ENCODE data around the gene REG4. TPM values are rescaled to one million over a fixed set of nuclear protein-coding genes. Genes with fewer than 3 reads are reported as not detected.
A peak's percentile ranks its signal among the peaks of the same experiment; 100 is the strongest.

Gene REG4
- total and polyA plus RNA-seq, 2 donors (not counting 1 experiment from before 2014, with no cell fraction given), result not detected

GRCh38 chr1:119811985-119812557 lies 811 bp upstream of the REG4 start:
- intact Hi-C loops (cut with micrococcal nuclease), result no loop called here
- TF ChIP-seq CTCF (IDR thresholded peaks at IDR 0.05) (no peak), EZH2 (IDR thresholded peaks at IDR 0.05; ENCODE audit: borderline replicate concordance, insufficient read depth, low read depth, low read length, poor library complexity, severe bottlenecking) (no peak)
- POLR2A ChIA-PET, result no interaction called here
- no peak for DNase-seq
- Mint-ChIP-seq H3K27me3 (peaks cover 13% of the 10 kb centered on the region), H3K9me3 (ENCODE audit: insufficient read depth) (no peaks in the 10 kb centered on the region), H3K4me3 (no peak overlapping the region), H3K4me1 (no peaks in the 10 kb centered on the region), H3K27ac (no peak overlapping the region)
- no peak overlapping the region for H3K4me2 ChIP-seq (replicated peaks; ENCODE audit: low read depth, low read length, poor library complexity, severe bottlenecking)
- WGBS (ENCODE audit: insufficient coverage), result 100% methylated on average over 1 of the region's 2 CpGs
- H2AFZ ChIP-seq (ENCODE audit: insufficient read depth, low read depth, low read length, poor library complexity, severe bottlenecking), result no peak overlapping the region
- H3K9me3 ChIP-seq (ENCODE audit: control extremely low read depth in 1 of 3, control insufficient read depth in 2 of 3, insufficient read depth in 1 of 3, low read length in 2 of 3), result no peaks in the 10 kb centered on the region
- no peak for ATAC-seq (ENCODE audit: low read depth)
- CTCF ChIA-PET, result interaction anchor here (1.1 kb wide), 2 partner anchors 10 to 24 kb away, joined by 4 read pairs; no protein-coding TSS in a partner anchor
- no peaks in the 10 kb centered on the region for H4K20me1 ChIP-seq (ENCODE audit: control insufficient read depth, insufficient read depth, low read length, poor library complexity, severe bottlenecking)
- peaks cover 0 to 12% (median 5%) of the 10 kb centered on the region in 4 experiments for H3K27me3 ChIP-seq (replicated peaks in 1 of 4; ENCODE audit: control extremely low read depth in 1 of 4, control insufficient read depth in 3 of 4, insufficient read depth in 4 of 4, low read length in 3 of 4)
- H3K9ac ChIP-seq (ENCODE audit: low read length), result no peak overlapping the region
- H3K36me3 ChIP-seq (replicated peaks in 1 of 2; ENCODE audit: control extremely low read depth in 1 of 2, control insufficient read depth in 1 of 2, extremely low read depth in 1 of 2, insufficient read depth in 2 of 2, low read length in 1 of 2), result no peaks in the 10 kb centered on the region
- H3K79me2 ChIP-seq (ENCODE audit: control insufficient read depth, insufficient read depth, low read length), result no peaks in the 10 kb centered on the region
- H3K4me3 ChIP-seq (ENCODE audit: control extremely low read depth in 1 of 5, extremely low read depth in 1 of 5, insufficient read depth in 1 of 5, low read depth in 2 of 5, low read length in 4 of 5), result no peak overlapping the region
- H3K4me1 ChIP-seq (ENCODE audit: control insufficient read depth in 2 of 2, insufficient read depth in 2 of 2, low read length in 2 of 2), result no peaks in the 10 kb centered on the region
- no peak overlapping the region for H3K27ac ChIP-seq (ENCODE audit: low read length in 2 of 2)

- no peak for ATAC-seq (ENCODE audit: low read depth)
- 0% methylated on average over 2 of the region's 6 CpGs for WGBS (ENCODE audit: insufficient coverage)
- Histone ChIP-seq H3K4me3 (ENCODE audit: control extremely low read depth in 1 of 5, extremely low read depth in 1 of 5, insufficient read depth in 1 of 5, low read depth in 2 of 5, low read length in 4 of 5) (no peak overlapping the region), H3K27ac (ENCODE audit: low read length in 2 of 2) (no peak overlapping the region), H3K4me2 (replicated peaks; ENCODE audit: low read depth, low read length, poor library complexity, severe bottlenecking) (no peak overlapping the region), H3K9ac (ENCODE audit: low read length) (no peak overlapping the region), H3K79me2 (ENCODE audit: control insufficient read depth, insufficient read depth, low read length) (no peaks in the 10 kb centered on the region), H3K9me3 (ENCODE audit: control extremely low read depth in 1 of 3, control insufficient read depth in 2 of 3, insufficient read depth in 1 of 3, low read length in 2 of 3) (no peaks in the 10 kb centered on the region), H3K4me1 (ENCODE audit: control insufficient read depth in 2 of 2, insufficient read depth in 2 of 2, low read length in 2 of 2) (no peaks in the 10 kb centered on the region), H2AFZ (ENCODE audit: insufficient read depth, low read depth, low read length, poor library complexity, severe bottlenecking) (no peak overlapping the region), H3K27me3 (replicated peaks in 1 of 4; ENCODE audit: control extremely low read depth in 1 of 4, control insufficient read depth in 3 of 4, insufficient read depth in 4 of 4, low read length in 3 of 4) (peaks cover 0 to 15% (median 5%) of the 10 kb centered on the region in 4 experiments), H4K20me1 (ENCODE audit: control insufficient read depth, insufficient read depth, low read length, poor library complexity, severe bottlenecking) (no peaks in the 10 kb centered on the region), H3K36me3 (replicated peaks in 1 of 2; ENCODE audit: control extremely low read depth in 1 of 2, control insufficient read depth in 1 of 2, extremely low read depth in 1 of 2, insufficient read depth in 2 of 2, low read length in 1 of 2) (no peaks in the 10 kb centered on the region)
- intact Hi-C loops (cut with micrococcal nuclease), result no loop called here
- Mint-ChIP-seq H3K27ac (no peak overlapping the region), H3K4me3 (no peak overlapping the region), H3K27me3 (peaks cover 24% of the 10 kb centered on the region), H3K4me1 (no peaks in the 10 kb centered on the region), H3K9me3 (ENCODE audit: insufficient read depth) (no peaks in the 10 kb centered on the region)
- ChIA-PET CTCF (interaction anchor here (0.6 to 1.7 kb wide), 14 partner anchors 9 to 604 kb away, joined by 3 to 11 read pairs (median 4); no protein-coding TSS in a partner anchor), POLR2A (no interaction called here)
- peak; percentile 73 for DNase-seq
- TF ChIP-seq CTCF (IDR thresholded peaks at IDR 0.05) (peak; percentile 99), EZH2 (IDR thresholded peaks at IDR 0.05; ENCODE audit: borderline replicate concordance, insufficient read depth, low read depth, low read length, poor library complexity, severe bottlenecking) (no peak)
Measured at GRCh38 chr1:119808972-119809550, 2.2 kb downstream of the REG4 start.

Measured in B cell (primary cell).